GM20000 (cell line): ENCODE measurements around the gene RAB22A.

Experiments used
- DNase-seq: peaks from one replicate; pipeline ENCODE4 v3.0.0; 2012; ENCODE audit warnings: low spot score
- CTCF ChIP-seq: IDR thresholded peaks from 2 replicates; pipeline ENCODE4 v1.5.1; 2012; ENCODE audit warnings: mild to moderate bottlenecking, control low read depth; ENCODE audit errors: extremely low read depth, missing control alignments

RAB22A gene

GRCh38 chr20:58303547-58303946 lies 6.0 kb upstream of the RAB22A start:
- DNase-seq, result no peak
- TF ChIP-seq CTCF, result no peak

- TF ChIP-seq CTCF, result no peak
- no peak for DNase-seq
Observed at GRCh38 chr20:58305061-58305460, 4.5 kb upstream of the RAB22A start.

- DNase-seq, result peak; percentile 36
- TF ChIP-seq CTCF, result no peak
Observed at GRCh38 chr20:58306421-58307261, 2.9 kb upstream of the RAB22A start.

- no peak for DNase-seq
- TF ChIP-seq CTCF, result no peak
Observed at GRCh38 chr20:58307270-58307669, 2.2 kb upstream of the RAB22A start.

- TF ChIP-seq CTCF, result no peak
- DNase-seq, result no peak
Observed at GRCh38 chr20:58308290-58308679, 1.2 kb upstream of the RAB22A start.

- TF ChIP-seq CTCF, result no peak
- peak; percentile 83 for DNase-seq
Observed at GRCh38 chr20:58308680-58309527, 611 bp upstream of the RAB22A start.

GRCh38 chr20:58310291-58310782 lies 822 bp downstream of the RAB22A start:
- TF ChIP-seq CTCF, result no peak
- DNase-seq, result peak; percentile 19
